Activated CD4-positive, alpha-beta memory T cell treated with anti-CD3 and anti-CD28 coated beads for 36 hours (primary cell): ENCODE data around the gene SMURF1. TPM values are rescaled to one million over a fixed set of nuclear protein-coding genes. Genes with fewer than 3 reads are reported as not detected.
A peak's percentile ranks its signal among the peaks of the same experiment; 100 is the strongest.

Experiments used
- CTCF ChIA-PET: fragments of 350-600 bp; sonication (Branson Sonifier 250); formaldehyde crosslinking; loops from one replicate; lab custom pipeline; 2021; ENCODE audit warnings: antibody characterized with exemption, inconsistent platforms; lab: Charles Lee
- POLR2A ChIA-PET: fragments of 350-600 bp; sonication (Branson Sonifier 250); formaldehyde crosslinking; loops from one replicate; lab custom pipeline; 2021; ENCODE audit warnings: antibody characterized with exemption; lab: Charles Lee
- DNase-seq: peaks from one replicate; pipeline ENCODE4 v3.0.0-alpha.2; 2020
- H3K27ac Mint-ChIP-seq: one replicate; pipeline ENCODE4 v1.8.0; 2021; ENCODE audit warnings: mixed read lengths
- H3K27me3 Mint-ChIP-seq: one replicate; pipeline ENCODE4 v1.8.0; 2021; ENCODE audit warnings: mixed read lengths
- H3K36me3 Mint-ChIP-seq: one replicate; pipeline ENCODE4 v1.8.0; 2021; ENCODE audit warnings: mixed read lengths
- H3K4me1 Mint-ChIP-seq: one replicate; pipeline ENCODE4 v1.8.0; 2021; ENCODE audit warnings: low read depth, mixed read lengths
- H3K4me3 Mint-ChIP-seq: one replicate; pipeline ENCODE4 v1.8.0; 2021; ENCODE audit warnings: mild to moderate bottlenecking, mixed read lengths
- H3K9me3 Mint-ChIP-seq: one replicate; pipeline ENCODE4 v1.8.0; 2021; ENCODE audit warnings: mixed read lengths
- intact Hi-C: fragments of 100-400 bp; cut with micrococcal nuclease; formaldehyde crosslinking; loops from one replicate; pipeline ENCODE4 v1.15.1; 2023
- total RNA-seq, 2 experiments: library from RNA; stranded (reverse); gene quantifications; one replicate each; pipeline ENCODE4 v1.2.3, GENCODE V29; 2021

SMURF1 gene
- total RNA-seq, 2 experiments from 2014 or later = 14.0 to 16.2 TPM

- H3K27ac Mint-ChIP-seq = no peak overlapping the region
- intact Hi-C loops = no loop called here
- no peaks in the 10 kb centered on the region for H3K9me3 Mint-ChIP-seq
- H3K4me3 Mint-ChIP-seq = no peak overlapping the region
- H3K27me3 Mint-ChIP-seq = no peaks in the 10 kb centered on the region
- peaks cover 56% of the 10 kb centered on the region for H3K36me3 Mint-ChIP-seq
- DNase-seq = no peak
- ChIA-PET CTCF (interaction anchor here (0.9 to 6.4 kb wide), 4 partner anchors 16 to 288 kb away, joined by 3 to 70 read pairs (median 4); partner anchors contain the start of gene ARPC1A), POLR2A (no interaction called here)
- H3K4me1 Mint-ChIP-seq = no peaks in the 10 kb centered on the region
Observed at GRCh38 chr7:99037327-99037940, 106.5 kb downstream of the SMURF1 start.

GRCh38 chr7:99036546-99037111 lies 107.3 kb downstream of the SMURF1 start:
- Mint-ChIP-seq H3K9me3 (no peaks in the 10 kb centered on the region), H3K27me3 (no peaks in the 10 kb centered on the region), H3K4me1 (no peaks in the 10 kb centered on the region), H3K27ac (peak overlapping the region; percentile 13), H3K4me3 (no peak overlapping the region), H3K36me3 (peaks cover 55% of the 10 kb centered on the region)
- no peak for DNase-seq
- ChIA-PET POLR2A (no interaction called here), CTCF (interaction anchor here (0.7 to 6.4 kb wide), 5 partner anchors 15 to 289 kb away, joined by 3 to 70 read pairs (median 3); partner anchors contain the start of gene ARPC1A)
- intact Hi-C loops = no loop called here

- Mint-ChIP-seq H3K9me3 (no peaks in the 10 kb centered on the region), H3K4me1 (no peaks in the 10 kb centered on the region), H3K27ac (no peak overlapping the region), H3K4me3 (no peak overlapping the region), H3K36me3 (peaks cover 56% of the 10 kb centered on the region), H3K27me3 (no peaks in the 10 kb centered on the region)
- ChIA-PET CTCF (interaction anchor here (0.7 to 1.6 kb wide), 2 partner anchors 15 to 273 kb away, joined by 3 to 4 read pairs; no protein-coding TSS in a partner anchor), POLR2A (interaction anchor here (0.7 kb wide), 1 partner anchor 74 kb away, joined by 3 read pairs; no protein-coding TSS in a partner anchor)
- intact Hi-C loops = no loop called here
- DNase-seq = no peak
Observed at GRCh38 chr7:99035723-99036545, 108.0 kb downstream of the SMURF1 start.

GRCh38 chr7:99034932-99035722 lies 108.8 kb downstream of the SMURF1 start:
- POLR2A ChIA-PET = no interaction called here
- Mint-ChIP-seq H3K36me3 (peaks cover 51% of the 10 kb centered on the region), H3K9me3 (no peaks in the 10 kb centered on the region), H3K27ac (no peak overlapping the region), H3K4me3 (no peak overlapping the region), H3K4me1 (no peaks in the 10 kb centered on the region), H3K27me3 (no peaks in the 10 kb centered on the region)
- intact Hi-C loops = no loop called here
- CTCF ChIA-PET = interaction anchor here (0.7 kb wide), 1 partner anchor 425 kb away, joined by 3 read pairs; no protein-coding TSS in a partner anchor
- DNase-seq = no peak

- no peak overlapping the region for H3K27ac Mint-ChIP-seq
- POLR2A ChIA-PET = no interaction called here
- no peak for DNase-seq
- no peaks in the 10 kb centered on the region for H3K27me3 Mint-ChIP-seq
- intact Hi-C loops = no loop called here
- H3K36me3 Mint-ChIP-seq = peaks cover 50% of the 10 kb centered on the region
- CTCF ChIA-PET = interaction anchor here (0.5 kb wide), 1 partner anchor 293 kb away, joined by 7 read pairs; no protein-coding TSS in a partner anchor
- no peak overlapping the region for H3K4me3 Mint-ChIP-seq
- H3K4me1 Mint-ChIP-seq = no peaks in the 10 kb centered on the region
- H3K9me3 Mint-ChIP-seq = no peaks in the 10 kb centered on the region
Observed at GRCh38 chr7:99033765-99034164, 110.1 kb downstream of the SMURF1 start.

GRCh38 chr7:99032928-99033327 lies 111.0 kb downstream of the SMURF1 start:
- H3K27me3 Mint-ChIP-seq = no peaks in the 10 kb centered on the region
- DNase-seq = no peak
- H3K36me3 Mint-ChIP-seq = peaks cover 48% of the 10 kb centered on the region
- intact Hi-C loops = no loop called here
- ChIA-PET CTCF (no interaction called here), POLR2A (no interaction called here)
- no peaks in the 10 kb centered on the region for H3K4me1 Mint-ChIP-seq
- no peak overlapping the region for H3K4me3 Mint-ChIP-seq
- no peaks in the 10 kb centered on the region for H3K9me3 Mint-ChIP-seq
- no peak overlapping the region for H3K27ac Mint-ChIP-seq

GRCh38 chr7:99031496-99031895 lies 112.4 kb downstream of the SMURF1 start:
- Mint-ChIP-seq H3K27ac (no peak overlapping the region), H3K9me3 (no peaks in the 10 kb centered on the region), H3K4me1 (no peaks in the 10 kb centered on the region), H3K4me3 (no peak overlapping the region), H3K27me3 (no peaks in the 10 kb centered on the region), H3K36me3 (peaks cover 42% of the 10 kb centered on the region)
- ChIA-PET POLR2A (no interaction called here), CTCF (interaction anchor here (0.6 kb wide), 1 partner anchor 47 kb away, joined by 3 read pairs; no protein-coding TSS in a partner anchor)
- DNase-seq = no peak
- intact Hi-C loops = no loop called here

GRCh38 chr7:99030951-99031350 lies 113.0 kb downstream of the SMURF1 start:
- POLR2A ChIA-PET = no interaction called here
- no peak for DNase-seq
- H3K36me3 Mint-ChIP-seq = peaks cover 39% of the 10 kb centered on the region

GRCh38 chr7:99030457-99030856 lies 113.5 kb downstream of the SMURF1 start:
- H3K4me3 Mint-ChIP-seq = no peak overlapping the region

More at GRCh38 chr7:99030951-99031350, 113.0 kb downstream of the SMURF1 start:
- no peaks in the 10 kb centered on the region for H3K27me3 Mint-ChIP-seq
- intact Hi-C loops = no loop called here
- CTCF ChIA-PET = interaction anchor here (0.6 kb wide), 1 partner anchor 47 kb away, joined by 3 read pairs; no protein-coding TSS in a partner anchor
- no peak overlapping the region for H3K4me3 Mint-ChIP-seq
- peak overlapping the region; percentile 26 for H3K27ac Mint-ChIP-seq
- H3K4me1 Mint-ChIP-seq = no peaks in the 10 kb centered on the region
- no peaks in the 10 kb centered on the region for H3K9me3 Mint-ChIP-seq

GRCh38 chr7:99029466-99030435 lies 114.2 kb downstream of the SMURF1 start:
- peaks cover 31% of the 10 kb centered on the region for H3K36me3 Mint-ChIP-seq
- ChIA-PET CTCF (interaction anchor here (0.9 to 1.4 kb wide), 2 partner anchors 283 to 331 kb away, joined by 3 to 4 read pairs; no protein-coding TSS in a partner anchor), POLR2A (no interaction called here)
- no peak for DNase-seq
- intact Hi-C loops = no loop called here
- no peaks in the 10 kb centered on the region for H3K9me3 Mint-ChIP-seq
- H3K4me1 Mint-ChIP-seq = no peaks in the 10 kb centered on the region
- H3K27me3 Mint-ChIP-seq = no peaks in the 10 kb centered on the region
- H3K4me3 Mint-ChIP-seq = no peak overlapping the region
- peak overlapping the region; percentile 38 for H3K27ac Mint-ChIP-seq

More at GRCh38 chr7:99030457-99030856, 113.5 kb downstream of the SMURF1 start:
- CTCF ChIA-PET = interaction anchor here (0.9 to 1.4 kb wide), 2 partner anchors 283 to 330 kb away, joined by 3 to 4 read pairs; no protein-coding TSS in a partner anchor
- Mint-ChIP-seq H3K27me3 (no peaks in the 10 kb centered on the region), H3K27ac (no peak overlapping the region), H3K9me3 (no peaks in the 10 kb centered on the region), H3K36me3 (peaks cover 34% of the 10 kb centered on the region), H3K4me1 (no peaks in the 10 kb centered on the region)
- DNase-seq = no peak
- POLR2A ChIA-PET = no interaction called here
- intact Hi-C loops = no loop called here
